Hepatocyte (in vitro differentiated cells): Measurements from ENCODE around the gene STPG2.

Source experiments
- CTCF ChIP-seq: fragments of 200-600 bp; sonication (generic); IDR thresholded peaks from 2 replicates; pipeline ENCODE4 v1.5.1; 2016; ENCODE audit warnings: antibody characterized with exemption, mild to moderate bottlenecking; ENCODE audit not compliant: poor library complexity
- EZH2 ChIP-seq: fragments of 200-600 bp; sonication (generic); IDR thresholded peaks from 2 replicates; pipeline ENCODE4 v1.6.1; 2016; ENCODE audit warnings: antibody characterized with exemption, mild to moderate bottlenecking, borderline replicate concordance
- EZH2phosphoT487 ChIP-seq: fragments of 200-600 bp; sonication (generic); IDR thresholded peaks from one replicate; pipeline ENCODE4 v1.6.1; 2018; ENCODE audit warnings: antibody characterized with exemption, mild to moderate bottlenecking, low read depth, moderate library complexity; ENCODE audit not compliant: unreplicated experiment, severe bottlenecking

GRCh38 chr4:97938141-97938540 lies 205.1 kb downstream of the STPG2 start:
- TF ChIP-seq CTCF, result no peak
- TF ChIP-seq EZH2phosphoT487, result no peak
- TF ChIP-seq EZH2, result no peak
